Gastroesophageal sphincter (tissue), 3 donors: ENCODE measurements around the gene KRTAP10-5.

ENCODE experiments used
- CTCF ChIP-seq, 4 experiments: fragments of 200-600 bp in 2 of 4; fragments of 450-650 bp in 2 of 4; sonication (generic) in 1 of 4; IDR thresholded peaks; one replicate each; pipeline ENCODE4 v1.5.1; 2017 to 2019; ENCODE audit warnings: antibody characterized with exemption in 4 of 4, mild to moderate bottlenecking in 2 of 4, moderate library complexity in 2 of 4
- EP300 ChIP-seq: sonication (generic); formaldehyde crosslinking; IDR thresholded peaks from one replicate; pipeline ENCODE4 v1.6.1; 2017; ENCODE audit warnings: antibody characterized with exemption, mild to moderate bottlenecking
- POLR2A ChIP-seq, 2 donors: fragments of 450-650 bp; IDR thresholded peaks; one replicate each; pipeline ENCODE4 v1.6.1; 2017; ENCODE audit warnings: antibody characterized with exemption in 2 of 2, mild to moderate bottlenecking in 2 of 2, moderate library complexity in 1 of 2
- POLR2AphosphoS5 ChIP-seq: sonication (generic); formaldehyde crosslinking; IDR thresholded peaks from one replicate; pipeline ENCODE4 v1.6.1; 2017; ENCODE audit warnings: antibody characterized with exemption

DNA sequence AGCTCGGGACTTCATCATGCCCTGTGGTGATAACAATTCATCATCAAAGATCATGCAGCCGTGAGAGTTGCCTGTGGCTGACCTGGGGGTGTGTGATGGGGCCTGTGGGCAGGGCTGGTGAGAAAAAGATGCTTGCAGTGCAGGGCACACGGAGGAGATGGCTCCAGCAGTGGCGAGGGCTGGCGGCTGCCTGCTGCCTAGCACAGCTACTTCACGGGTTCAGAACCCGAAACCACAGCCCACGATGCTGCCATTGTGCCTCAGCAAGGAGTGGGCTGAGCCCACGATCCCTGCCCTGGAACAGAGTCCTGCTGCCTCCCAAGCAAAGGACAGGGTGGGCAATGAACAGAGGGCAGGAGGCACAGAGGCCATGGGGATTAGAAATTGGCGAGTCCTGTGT lies 45.9 kb upstream of the KRTAP10-5 start:
- TF ChIP-seq CTCF (IDR thresholded peaks at IDR 0.05) (no peak), POLR2AphosphoS5 (no peak), EP300 (no peak), POLR2A (IDR thresholded peaks at IDR 0.05) (no peak)
